ENCODE results near the gene GSN.

GSN gene

DNA sequence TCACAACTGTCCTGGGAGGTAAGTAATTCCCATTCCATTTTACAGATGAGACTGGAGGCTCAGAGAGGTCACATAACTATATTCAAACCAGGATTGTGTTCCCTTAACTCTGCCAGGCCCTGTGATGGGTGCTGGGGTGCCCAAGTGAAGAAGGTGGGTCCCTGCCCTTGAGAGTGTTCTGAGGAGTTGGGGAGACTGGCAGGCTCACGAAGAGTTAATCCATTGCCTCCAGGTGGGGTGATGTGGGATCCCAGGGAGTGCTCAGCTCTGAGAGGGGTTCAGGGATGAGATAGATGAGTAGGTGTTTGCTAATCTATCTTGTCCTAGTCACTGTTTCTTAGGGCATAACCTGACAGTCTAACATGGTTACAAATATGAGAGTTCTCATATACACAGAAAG, 36.7 kb downstream of the GSN start:
- FAIRE-seq, result no peak

DNA sequence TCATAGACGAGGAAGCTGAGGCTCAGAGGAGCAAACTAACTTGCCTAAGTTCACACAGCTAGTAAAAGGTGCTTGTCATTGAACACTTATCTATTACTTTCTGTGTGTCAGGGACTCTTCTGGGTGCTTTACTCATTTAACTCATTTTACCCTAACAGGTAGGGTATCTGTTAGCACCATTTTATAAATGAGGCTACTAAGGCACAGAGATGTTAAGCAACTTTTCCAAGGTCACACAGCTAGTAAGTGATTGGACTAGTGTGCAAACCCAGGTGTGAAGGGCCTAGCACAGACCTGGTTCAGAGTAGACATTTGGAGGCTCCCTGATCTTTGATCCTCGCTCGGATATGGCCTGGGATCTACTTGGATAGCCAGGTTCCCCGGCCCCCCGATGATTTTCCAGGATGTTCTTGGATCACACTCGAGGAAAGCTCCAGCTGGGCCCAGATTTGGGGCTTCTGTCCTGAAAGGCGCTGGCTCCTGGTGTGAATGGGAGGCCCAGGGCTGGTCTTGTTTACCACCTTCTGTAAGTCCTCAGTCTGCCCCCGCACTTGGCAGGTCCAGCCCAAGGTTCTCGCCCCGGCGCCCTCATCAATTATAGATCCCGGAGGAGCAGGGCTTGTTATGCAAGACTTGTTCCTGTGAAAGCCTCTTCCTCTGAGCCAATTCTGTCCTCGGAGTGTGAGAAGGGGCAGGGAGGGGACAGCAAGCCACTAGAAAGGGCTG, 37.5 kb downstream of the GSN start:
- FAIRE-seq, result no peak

DNA sequence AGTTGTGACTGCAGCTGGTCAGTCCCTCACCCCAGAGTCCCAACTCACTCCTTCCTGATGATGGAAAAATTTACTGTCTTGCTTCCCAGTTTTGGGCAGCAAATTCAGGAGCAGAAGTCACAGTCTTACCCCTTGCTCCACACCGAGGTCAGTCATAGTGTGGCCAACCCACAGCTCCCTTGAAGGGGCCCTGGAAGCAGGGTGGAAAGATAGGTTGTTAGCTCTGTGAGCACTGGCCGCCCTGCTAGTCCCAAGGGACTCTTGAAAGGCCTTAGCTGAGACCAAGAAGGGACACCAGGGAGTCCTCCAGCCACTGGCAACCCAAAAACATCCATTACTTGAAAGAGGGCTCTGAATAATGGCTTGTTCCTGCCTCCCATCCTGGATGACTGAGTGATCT, 40.0 kb downstream of the GSN start:
- no peak for FAIRE-seq

DNA sequence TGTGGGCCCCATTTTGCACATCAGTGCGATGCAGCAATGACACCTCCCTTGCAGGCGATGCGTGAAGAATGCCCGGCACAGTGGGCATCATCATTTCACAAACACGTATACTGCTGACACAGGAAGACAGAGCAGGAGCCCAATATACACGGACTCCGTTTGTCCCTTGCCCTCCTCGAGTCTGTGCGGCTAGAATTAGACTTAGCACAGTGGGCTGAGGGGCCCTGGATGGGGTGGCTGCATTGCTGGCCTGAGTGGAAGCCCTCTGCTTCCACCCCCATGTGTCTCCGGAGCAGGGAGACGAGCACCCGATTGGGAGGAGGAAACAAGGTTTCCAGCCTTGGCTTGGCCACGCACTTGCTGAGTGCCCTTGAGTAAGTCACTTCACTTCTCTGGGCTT, 40.8 kb downstream of the GSN start:
- no peak for FAIRE-seq

DNA sequence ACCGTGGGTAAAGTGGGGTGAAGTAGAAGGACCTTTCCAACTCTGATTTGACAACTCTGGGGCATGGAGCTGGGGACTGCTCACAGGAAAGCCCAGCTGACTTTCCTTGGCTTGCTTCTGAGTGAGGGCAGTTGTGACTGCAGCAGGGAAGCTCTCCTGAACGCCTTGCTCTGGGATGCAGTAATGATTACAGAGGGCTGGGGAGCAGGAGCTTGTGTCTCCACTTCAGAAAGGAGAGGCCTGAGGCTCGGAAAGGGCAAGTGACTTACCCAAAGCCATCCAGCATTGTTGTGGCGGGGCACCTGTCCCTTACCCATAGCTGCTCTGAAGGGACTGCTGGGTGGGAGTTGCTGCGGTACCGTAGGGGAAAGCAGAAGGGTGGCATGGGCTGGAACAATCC, 41.2 kb downstream of the GSN start:
- no peak for FAIRE-seq

DNA sequence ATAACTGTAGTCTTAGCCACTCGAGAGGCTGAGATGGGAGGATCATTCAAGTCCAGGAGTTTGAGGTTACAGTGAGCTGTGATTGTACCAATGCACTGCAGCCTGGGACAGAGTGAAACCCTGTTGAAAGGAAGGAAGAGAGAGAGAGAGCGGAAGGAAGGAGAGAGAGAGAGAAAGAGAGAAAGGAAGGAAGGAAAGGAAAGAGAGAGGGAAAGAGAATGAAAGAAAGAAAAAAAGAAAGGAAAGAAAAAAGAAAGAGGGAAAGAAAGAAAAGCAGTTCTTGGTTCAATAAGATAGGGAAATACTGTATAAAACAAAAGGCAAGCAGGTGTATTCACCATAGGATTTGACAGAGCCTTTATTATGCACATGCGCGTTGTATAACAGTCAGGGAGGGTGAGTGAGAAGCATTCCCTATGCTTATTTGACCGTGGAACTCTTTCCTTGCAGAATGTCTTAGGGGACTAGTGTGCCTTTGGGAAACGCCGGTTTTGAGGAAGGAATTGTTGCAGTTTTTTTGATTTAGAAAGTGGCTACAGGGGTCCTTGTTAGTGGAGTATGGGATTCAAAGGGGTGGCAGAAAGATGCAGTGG, 42.0 kb downstream of the GSN start:
- FAIRE-seq, result no peak

DNA sequence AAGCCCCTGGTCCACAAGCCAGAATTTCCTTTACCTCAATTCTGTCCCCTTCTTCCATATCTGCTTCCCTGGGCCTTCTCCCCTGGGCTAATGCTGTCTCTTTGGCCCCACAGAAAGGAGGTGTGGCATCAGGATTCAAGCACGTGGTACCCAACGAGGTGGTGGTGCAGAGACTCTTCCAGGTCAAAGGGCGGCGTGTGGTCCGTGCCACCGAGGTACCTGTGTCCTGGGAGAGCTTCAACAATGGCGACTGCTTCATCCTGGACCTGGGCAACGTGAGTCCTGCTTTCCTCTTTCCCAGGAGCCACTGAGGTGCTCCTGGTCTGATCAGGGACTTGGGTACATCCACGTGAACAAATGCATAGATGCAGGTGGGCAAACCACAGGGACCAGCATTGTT, 42.6 kb downstream of the GSN start:
- FAIRE-seq, result no peak

DNA sequence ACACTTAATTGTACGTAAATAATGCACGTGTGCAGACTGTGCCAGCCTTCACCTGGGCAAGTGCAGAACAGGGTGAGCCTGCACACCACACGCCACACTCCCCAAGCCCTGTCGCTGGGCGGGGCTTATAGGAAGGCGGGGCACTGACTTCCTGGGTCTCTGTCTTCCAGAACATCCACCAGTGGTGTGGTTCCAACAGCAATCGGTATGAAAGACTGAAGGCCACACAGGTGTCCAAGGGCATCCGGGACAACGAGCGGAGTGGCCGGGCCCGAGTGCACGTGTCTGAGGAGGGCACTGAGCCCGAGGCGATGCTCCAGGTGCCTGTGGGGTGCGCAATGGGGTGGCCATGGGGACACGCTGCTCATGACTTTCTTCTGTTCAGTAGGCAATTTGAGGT, 44.2 kb downstream of the GSN start:
- no peak for FAIRE-seq

DNA sequence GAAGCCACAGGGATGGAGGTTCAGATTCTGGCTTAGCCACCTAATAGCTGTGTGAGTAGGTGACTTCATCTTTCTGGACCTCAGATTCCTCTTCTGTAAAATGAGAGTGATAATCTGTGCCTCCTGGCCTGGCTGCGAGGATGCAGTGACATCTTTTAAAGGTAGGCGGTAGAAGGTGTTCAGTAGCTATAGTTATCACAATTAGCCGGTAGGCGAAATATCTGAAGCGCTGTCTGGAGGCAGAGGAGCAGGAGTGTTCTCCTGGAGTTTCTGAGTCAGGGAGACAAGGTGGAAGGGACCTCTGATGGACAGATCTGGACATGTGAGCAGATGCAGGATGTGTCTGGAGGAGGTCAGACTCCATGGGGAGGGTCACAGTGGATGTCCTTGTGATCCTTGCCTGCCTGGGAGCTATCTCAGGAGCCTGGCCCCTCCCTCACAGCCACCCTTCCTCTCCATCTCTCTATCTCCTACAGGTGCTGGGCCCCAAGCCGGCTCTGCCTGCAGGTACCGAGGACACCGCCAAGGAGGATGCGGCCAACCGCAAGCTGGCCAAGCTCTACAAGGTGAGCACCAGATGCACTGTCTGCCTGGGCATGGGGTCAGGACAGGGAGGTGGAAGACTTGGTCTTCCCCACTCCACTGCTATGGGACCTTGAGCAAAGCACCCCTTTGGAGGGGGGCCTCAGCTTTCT, 45.6 kb downstream of the GSN start:
- FAIRE-seq, result no peak

DNA sequence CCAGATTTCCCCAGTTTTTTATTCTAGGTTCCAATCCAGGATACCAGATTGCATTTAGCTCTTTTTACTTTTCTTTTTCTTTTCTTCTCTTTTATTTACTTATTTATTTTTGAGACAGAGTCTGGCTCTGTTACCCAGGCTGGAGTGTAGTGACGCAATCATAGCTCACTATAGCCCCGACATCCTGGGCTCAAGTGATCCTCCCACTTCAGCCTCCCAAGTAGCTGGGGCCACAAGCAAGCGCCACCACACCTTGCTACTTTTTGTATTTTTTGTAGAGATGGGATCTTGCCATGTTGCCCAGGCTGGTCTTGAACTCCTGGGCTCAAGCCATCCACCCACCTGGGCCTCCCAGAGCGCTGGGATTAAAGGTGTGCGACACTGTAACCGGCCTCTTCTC, 48.4 kb downstream of the GSN start:
- FAIRE-seq, result no peak

DNA sequence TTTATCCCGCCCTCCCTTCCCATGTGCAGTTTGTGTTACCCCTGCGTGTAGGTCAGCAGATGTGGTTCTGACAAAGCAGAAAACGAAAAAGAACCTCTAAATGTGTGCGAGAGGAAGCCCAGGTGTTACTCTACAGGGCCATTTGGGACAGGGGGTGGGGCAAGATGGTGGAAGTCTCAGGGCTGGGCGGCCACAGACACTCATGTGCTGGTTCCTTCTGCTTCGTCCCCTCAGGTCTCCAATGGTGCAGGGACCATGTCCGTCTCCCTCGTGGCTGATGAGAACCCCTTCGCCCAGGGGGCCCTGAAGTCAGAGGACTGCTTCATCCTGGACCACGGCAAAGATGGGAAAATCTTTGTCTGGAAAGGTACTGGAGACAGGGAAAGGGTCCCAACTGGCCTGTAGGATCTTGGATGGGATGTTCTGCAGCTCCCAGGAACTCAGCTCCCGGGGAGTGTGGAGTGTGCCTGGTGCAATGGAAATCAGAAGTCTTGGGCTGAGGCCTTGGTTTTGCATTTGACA, 49.0 kb downstream of the GSN start:
- FAIRE-seq, result no peak

DNA sequence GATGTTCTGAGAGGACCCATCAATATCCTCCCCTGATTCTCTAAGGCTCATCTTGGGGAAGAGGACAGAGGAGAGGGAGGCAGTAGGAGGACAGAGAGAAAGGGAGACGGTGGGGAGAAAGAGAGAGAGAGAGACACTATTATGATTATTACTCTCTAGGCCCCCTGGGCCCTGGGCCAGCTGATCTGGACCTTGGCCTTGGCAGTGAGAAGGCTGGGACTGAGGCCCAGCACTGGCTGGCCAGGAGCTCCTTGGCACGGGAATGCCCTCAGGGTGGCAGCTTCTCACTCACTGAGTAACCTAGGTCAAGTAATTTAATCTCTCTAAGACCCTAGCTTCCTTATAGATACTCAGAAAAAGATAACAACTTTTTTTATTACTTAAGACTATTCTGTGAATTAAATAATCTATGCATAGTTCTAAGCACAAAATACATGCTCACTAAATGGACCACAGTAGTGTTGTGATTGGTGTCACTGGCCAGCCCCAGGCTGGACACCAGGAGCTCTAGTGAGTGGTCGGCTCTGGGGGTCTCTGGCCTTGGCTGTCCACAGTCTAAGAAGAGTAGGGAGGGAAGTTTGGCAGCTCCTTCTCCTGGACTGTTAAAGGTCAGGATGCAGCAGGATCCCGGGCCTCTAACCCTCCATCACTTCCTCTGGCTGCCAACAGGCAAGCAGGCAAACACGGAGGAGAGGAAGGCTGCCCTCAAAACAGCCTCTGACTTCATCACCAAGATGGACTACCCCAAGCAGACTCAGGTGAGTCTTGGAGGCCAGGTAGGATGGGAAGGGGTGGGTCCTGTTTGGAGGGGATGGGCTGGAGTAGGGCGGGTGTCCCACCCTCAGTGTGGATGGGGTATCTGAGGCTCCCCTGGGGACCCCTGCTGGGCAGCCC, 50.0 kb downstream of the GSN start:
- FAIRE-seq, result no peak

DNA sequence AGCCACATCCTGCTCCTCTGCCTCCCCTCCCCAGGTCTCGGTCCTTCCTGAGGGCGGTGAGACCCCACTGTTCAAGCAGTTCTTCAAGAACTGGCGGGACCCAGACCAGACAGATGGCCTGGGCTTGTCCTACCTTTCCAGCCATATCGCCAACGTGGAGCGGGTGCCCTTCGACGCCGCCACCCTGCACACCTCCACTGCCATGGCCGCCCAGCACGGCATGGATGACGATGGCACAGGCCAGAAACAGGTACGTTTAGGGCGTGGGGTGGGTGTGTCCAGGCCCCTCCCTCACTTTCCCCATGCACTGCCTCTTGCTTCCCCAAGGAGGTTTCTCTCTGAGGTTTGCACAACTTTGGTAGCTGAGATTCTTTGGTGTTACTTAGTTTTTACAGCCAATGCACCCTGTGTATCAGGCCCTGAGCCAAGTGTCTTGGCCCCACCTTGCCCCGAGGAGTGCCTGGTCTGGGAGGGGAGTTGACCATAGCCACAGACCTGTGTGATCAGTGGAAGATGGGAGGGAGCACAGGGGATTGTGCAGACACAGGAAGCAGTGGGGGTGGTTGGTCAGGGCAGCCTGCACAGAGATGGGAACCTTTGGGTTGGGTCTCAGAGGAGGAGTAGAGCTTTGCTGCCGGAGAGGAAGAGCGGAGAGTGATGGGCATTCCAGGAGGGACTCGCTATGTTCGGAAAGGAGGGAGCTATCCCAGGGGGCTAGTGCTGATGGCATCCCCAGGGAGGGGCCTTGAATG, 50.8 kb downstream of the GSN start:
- FAIRE-seq, result no peak

DNA sequence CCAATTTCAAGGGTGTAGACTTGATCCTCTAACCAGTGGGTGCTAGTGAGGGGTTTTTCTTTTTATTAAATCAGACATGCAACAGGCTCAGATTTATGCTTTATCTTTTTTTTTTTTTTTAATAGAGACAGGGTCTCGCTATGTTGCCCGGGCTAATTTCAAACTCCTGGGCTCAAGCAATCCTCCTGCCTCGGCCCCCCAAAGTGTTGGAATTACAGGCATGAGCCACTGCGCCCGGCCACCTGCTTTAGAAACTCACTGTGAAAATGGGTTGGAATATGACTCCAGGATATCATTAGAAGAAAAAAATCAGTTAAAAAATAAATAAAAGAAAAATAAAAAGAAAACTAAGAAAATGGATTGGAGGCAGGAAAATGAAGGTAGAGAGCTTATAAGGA, 51.4 kb downstream of the GSN start:
- no peak for FAIRE-seq

DNA sequence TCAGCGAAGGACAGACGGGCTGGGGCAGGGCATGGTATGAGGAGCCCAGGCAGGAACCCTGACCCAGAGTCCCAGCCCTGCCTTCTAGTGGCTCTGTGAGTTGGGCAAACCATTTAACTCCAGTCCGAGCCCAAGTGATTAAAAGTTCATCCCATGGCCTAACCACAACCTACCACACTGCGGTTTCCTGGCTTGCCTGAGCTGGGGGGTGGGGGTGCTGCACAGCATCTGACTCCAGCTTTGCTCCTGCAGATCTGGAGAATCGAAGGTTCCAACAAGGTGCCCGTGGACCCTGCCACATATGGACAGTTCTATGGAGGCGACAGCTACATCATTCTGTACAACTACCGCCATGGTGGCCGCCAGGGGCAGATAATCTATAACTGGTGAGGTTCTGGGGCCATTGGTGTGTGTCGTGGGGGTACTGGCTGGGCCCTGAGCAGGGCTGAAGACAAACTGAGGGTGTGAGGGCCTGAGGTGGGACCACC, 53.1 kb downstream of the GSN start:
- FAIRE-seq, result no peak

DNA sequence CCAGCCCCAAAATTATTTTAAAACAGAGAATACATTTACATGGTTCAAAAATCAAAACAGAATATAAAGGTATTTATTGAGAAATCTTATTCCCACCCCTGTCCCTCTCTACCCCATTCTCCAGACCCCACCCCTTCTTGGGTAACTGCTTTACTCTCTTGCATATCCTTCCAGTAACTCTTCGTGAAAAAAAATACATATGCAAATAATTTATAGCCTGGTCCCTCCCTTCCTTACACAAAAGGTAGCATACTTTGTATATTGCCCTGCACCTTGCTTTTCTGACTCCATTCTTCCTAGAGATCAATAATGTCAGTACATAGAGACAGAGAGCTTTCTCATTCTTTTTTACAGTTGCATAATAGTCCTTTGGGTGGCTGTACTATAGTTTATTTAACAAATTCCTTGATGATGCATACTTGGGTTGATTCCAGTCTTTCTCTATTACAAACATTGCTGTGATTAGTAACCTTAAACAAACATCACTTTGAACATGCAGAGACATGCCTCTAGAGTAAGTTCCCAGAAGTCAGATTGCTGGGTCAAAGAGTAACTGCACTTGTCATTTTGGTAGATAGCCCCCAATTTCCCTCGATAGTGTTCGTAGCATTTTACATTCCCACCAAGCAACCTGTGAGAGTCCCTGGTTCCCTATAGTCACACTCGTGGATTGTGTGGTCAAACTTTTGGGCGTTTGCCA, 54.2 kb downstream of the GSN start:
- no peak for FAIRE-seq

DNA sequence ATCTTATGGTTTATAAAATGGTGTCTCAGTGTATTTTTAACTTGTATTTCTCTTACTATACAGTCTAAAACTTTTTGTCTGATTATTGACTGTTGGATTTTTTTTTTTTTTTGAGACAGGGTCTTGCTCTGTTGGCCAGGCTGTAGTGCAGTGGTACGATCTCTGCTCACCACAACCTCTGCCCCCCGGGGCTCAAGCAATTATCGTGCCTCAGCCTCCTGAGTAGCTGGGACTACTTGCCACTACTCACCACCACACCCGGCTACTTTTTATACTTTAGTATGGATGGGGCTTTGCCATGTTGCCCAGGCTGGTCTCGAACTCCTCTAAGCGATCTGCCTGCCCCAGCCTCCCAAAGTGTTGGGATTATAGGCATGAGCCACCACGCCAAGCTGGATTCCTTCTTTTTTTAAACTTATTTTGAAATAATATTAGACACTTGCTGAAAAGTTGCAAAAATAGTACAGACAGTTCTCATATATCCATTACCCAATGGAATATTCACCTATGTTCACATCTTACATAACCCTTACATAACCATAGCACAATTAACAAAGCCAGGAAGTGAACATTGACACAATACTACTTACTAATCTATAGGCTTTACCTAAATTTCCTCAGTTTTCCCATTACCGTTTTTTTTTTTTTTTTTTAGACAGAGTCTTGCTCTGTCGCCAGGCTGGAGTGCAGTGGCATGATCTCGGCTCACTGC, 54.9 kb downstream of the GSN start:
- FAIRE-seq, result no peak

DNA sequence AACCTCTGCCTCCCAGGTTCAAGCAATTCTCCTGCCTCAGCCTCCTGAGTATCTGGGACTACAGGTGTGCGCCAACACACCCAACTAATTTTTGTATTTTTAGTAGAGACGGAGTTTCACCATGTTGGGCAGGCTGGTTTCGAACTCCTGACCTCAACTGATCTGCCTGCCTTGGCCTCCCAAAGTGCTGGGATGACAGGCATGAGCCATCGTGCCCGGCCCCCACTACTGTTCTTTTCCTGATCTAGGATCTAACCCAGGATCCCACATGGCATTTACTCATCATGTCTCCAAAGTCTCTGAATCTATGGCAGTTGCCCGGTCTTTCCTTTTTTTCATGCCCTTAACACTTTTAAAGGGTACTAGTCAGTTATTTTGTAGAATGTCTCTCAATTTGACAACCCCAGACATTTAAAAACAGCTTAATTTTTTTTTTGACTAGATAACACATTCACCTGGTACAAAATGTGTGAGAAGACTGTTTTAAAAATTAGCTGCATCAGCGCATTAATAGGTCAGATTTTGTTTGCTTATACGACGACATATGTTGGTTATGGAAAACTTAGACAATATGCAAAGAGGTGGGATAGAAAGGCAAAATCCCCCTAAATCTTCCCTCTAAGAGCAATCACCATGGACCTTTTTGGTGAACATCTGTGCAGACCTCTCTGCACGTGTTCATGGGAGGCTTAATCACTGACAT, 55.6 kb downstream of the GSN start:
- no peak for FAIRE-seq

DNA sequence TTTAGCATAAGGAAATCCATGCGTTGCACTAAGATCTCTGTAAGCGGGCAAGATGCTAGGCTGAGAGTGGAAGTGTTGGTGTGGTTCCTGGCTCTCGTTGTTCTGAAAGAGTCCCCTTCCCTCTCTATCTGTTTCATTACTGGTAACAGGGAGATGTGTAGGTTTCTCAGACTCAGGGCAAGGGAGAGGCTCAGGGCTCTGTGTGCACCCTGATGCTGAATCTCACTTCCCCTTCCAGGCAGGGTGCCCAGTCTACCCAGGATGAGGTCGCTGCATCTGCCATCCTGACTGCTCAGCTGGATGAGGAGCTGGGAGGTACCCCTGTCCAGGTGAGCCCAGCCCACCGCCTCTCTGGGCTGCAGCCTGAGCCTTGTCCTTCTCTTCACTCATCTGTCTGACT, 56.4 kb downstream of the GSN start:
- no peak for FAIRE-seq

DNA sequence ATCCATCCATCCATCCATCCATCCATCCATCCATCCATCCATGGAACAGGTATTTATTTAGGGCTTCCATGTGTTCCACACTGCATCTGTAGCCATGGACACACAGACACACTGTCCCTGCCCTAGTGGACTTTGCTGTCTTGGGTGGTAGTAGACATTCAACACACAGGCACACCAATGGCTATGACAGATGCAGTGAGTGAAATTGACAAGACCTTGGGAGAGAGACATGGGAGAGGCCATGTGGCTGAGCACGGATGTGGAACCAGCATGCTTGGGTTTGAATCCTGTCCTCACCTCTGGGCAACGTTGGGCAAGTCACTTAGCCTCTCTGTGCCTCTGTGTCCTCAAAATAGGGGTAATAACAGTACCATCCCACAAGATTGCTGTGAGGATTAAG, 56.8 kb downstream of the GSN start:
- FAIRE-seq, result no peak
